GM18907 (cell line): ENCODE measurements around the gene NXN.

Experiments
- ATAC-seq: cut with Tn5 transposase; IDR thresholded peaks from one replicate; pipeline ENCODE4 v1.9.1; 2021; ENCODE audit warnings: mild to moderate bottlenecking, moderate library complexity; ENCODE audit not compliant: unreplicated experiment

Gene NXN

GRCh38 chr17:979539-980405, at the start of gene NXN:
Gene NXN, minus strand, starts transcription at chr17:979776.
- ATAC-seq, result peak; percentile 69

GRCh38 chr17:1027044-1027443, 47.5 kb upstream of the NXN start:
- ATAC-seq, result no peak

- no peak for ATAC-seq
Measured at GRCh38 chr17:1026599-1026975, 47.0 kb upstream of the NXN start.

GRCh38 chr17:1025733-1026598, 46.4 kb upstream of the NXN start:
- ATAC-seq, result no peak

GRCh38 chr17:1024076-1024475, 44.5 kb upstream of the NXN start:
- ATAC-seq, result no peak

- ATAC-seq, result no peak
Measured at GRCh38 chr17:1022278-1023024, 42.9 kb upstream of the NXN start.

- no peak for ATAC-seq
Measured at GRCh38 chr17:1021147-1021546, 41.6 kb upstream of the NXN start.

GRCh38 chr17:1019451-1019850, 39.9 kb upstream of the NXN start:
- ATAC-seq, result no peak

GRCh38 chr17:1018547-1018946, 39.0 kb upstream of the NXN start:
- ATAC-seq, result no peak

- no peak for ATAC-seq
Measured at GRCh38 chr17:1013729-1014090, 34.1 kb upstream of the NXN start.

- ATAC-seq, result no peak
Measured at GRCh38 chr17:1012823-1013728, 33.5 kb upstream of the NXN start.

GRCh38 chr17:1011760-1012735, 32.5 kb upstream of the NXN start:
- ATAC-seq, result no peak

- no peak for ATAC-seq
Measured at GRCh38 chr17:1011138-1011537, 31.6 kb upstream of the NXN start.

GRCh38 chr17:1010586-1010985, 31.0 kb upstream of the NXN start:
- no peak for ATAC-seq

GRCh38 chr17:1010086-1010450, 30.5 kb upstream of the NXN start:
- ATAC-seq, result no peak

GRCh38 chr17:1009229-1010085, 29.9 kb upstream of the NXN start:
- no peak for ATAC-seq

GRCh38 chr17:1008008-1008761, 28.6 kb upstream of the NXN start:
- ATAC-seq, result no peak
